Colonic mucosa (tissue), 4 donors: ENCODE results near the gene ZFAND2A. TPM values are rescaled to one million over a fixed set of nuclear protein-coding genes. Genes with fewer than 3 reads are reported as not detected.

Experiments used
- DNase-seq: peaks from one replicate; pipeline ENCODE4 v3.0.0-alpha.2; 2020
- H3K27ac ChIP-seq: fragments of 200-600 bp; one replicate; pipeline ENCODE4 v1.8.0; 2021
- H3K27me3 ChIP-seq: fragments of 200-600 bp; one replicate; pipeline ENCODE4 v1.8.0; 2021
- H3K36me3 ChIP-seq: fragments of 200-600 bp; one replicate; pipeline ENCODE4 v1.8.0; 2021
- H3K4me1 ChIP-seq: fragments of 200-600 bp; one replicate; pipeline ENCODE4 v1.8.0; 2021; ENCODE audit warnings: mild to moderate bottlenecking
- H3K4me3 ChIP-seq: fragments of 200-600 bp; one replicate; pipeline ENCODE4 v1.8.0; 2021
- H3K9ac ChIP-seq, 2 donors: one replicate each; pipeline ENCODE4 v1.7.0; 2013; ENCODE audit warnings: control low read depth in 2 of 2, low read depth in 2 of 2, low read length in 2 of 2
- H3K9me3 ChIP-seq: fragments of 200-600 bp; one replicate; pipeline ENCODE4 v1.8.0; 2021
- CTCF ChIP-seq: fragments of 200-600 bp; IDR thresholded peaks from one replicate; pipeline ENCODE4 v1.8.0; 2022; ENCODE audit warnings: antibody characterized with exemption, mild to moderate bottlenecking
- intact Hi-C: fragments of 100-400 bp; cut with DNase I; formaldehyde crosslinking; loops from one replicate; pipeline ENCODE4 v1.14.1; 2022
- total RNA-seq, 2 donors: library from RNA; stranded (reverse); fragmentation: NEBNext Ultra II Directional in 1 of 2; extraction: Animal tissue kit (Norgen Biotek cat#: 25700) in 1 of 2; gene quantifications; one replicate each; pipeline ENCODE4 v1.2.1, GENCODE V29; 2021
- donor health status: healthy.
- donor health status: DM: no; HTN: no; CAD: no.
- donor health status: DM: no; HTN: no; CAD: no.

ZFAND2A gene
- total RNA-seq, 2 donors from 2014 or later, result 26.2 to 38.7 TPM

DNA sequence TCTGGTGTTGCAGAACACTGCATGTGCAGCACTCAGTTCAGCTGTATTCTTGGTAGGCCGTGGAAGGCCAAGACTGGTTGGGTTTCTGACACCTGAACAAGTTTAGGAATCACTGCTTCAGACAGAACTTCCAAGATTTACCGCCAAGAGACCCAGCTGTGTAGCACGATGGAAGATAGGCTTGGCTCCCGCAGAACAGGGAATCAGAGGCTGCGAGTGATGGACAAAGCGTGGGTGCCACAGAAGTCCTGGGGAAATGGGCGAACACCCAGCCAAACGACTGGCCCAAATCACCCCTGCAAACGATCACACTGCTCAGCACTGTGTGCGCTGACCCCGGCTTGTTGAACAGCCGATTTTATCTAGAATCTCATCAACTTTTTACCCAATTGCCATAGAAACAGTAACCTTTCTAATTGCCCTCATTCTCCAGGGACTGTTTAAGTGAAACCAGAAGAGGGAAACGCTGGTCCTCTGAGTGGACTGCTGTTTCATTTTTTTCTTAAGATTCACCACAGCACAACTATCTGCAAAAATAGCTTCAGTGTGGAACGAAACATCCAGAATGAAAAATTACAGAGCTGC lies 17.9 kb downstream of the ZFAND2A start:
- no peak for DNase-seq
- H3K36me3 ChIP-seq, result no peaks in the 10 kb centered on the region
- H3K27me3 ChIP-seq, result no peaks in the 10 kb centered on the region
- no peak overlapping the region for H3K27ac ChIP-seq
- no peaks in the 10 kb centered on the region for H3K9me3 ChIP-seq
- H3K9ac ChIP-seq, result no peak overlapping the region
- H3K4me3 ChIP-seq, result no peak overlapping the region
- intact Hi-C loops, result no loop called here
- no peak for TF ChIP-seq CTCF
- H3K4me1 ChIP-seq, result peaks cover 6% of the 10 kb centered on the region

DNA sequence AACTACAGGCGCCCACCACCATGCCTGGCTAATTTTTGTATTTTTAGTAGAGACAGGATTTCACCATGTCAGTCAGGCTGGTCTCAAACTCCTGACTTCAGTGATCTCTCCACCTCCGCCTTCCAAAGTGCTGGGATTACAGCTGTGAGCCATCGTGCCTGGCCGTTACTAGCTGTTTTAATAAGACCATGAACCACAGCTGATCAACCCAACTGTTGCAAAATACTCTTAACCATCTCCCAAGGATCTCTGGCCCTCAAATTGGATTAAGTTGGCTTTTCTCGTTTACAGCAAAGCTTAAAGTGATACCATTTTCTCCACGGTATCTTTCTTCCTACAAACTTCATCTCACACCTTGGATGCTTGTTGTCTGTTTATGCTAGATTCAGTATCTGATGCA lies 18.3 kb downstream of the ZFAND2A start:
- intact Hi-C loops, result no loop called here

DNA sequence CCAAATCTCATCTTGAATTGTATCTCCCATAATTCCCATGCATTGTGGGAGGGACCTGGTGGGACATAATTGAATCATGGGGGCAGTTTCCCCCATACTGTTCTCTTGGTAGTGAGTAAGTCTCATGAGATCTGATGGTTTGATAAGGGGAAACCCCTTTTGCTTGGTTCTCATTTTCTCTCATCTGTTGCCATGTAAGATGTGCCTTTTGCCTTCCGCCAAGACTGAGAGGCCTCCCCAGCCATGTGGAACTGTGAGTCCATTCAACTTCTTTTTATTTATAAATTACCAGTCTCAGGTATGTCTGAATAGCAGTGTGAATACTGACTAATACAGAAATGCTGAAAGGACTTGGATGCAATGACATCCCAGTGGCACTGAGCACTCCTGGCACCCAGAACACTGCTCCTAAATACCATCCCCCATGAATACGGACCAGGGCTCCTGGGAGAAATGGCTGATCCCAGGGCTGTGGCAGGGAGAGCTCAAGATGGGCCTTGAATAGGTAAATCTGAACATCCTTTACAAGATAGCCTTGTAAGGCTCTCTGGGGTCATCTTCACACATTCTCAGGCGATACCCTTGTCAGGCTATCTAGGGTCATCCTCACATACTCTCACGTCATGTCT lies 19.4 kb downstream of the ZFAND2A start:
- no peaks in the 10 kb centered on the region for H3K9me3 ChIP-seq
- H3K36me3 ChIP-seq, result no peaks in the 10 kb centered on the region
- peaks cover 6% of the 10 kb centered on the region for H3K4me1 ChIP-seq
- H3K27me3 ChIP-seq, result no peaks in the 10 kb centered on the region
- intact Hi-C loops, result no loop called here
- no peak overlapping the region for H3K27ac ChIP-seq
- no peak overlapping the region for H3K9ac ChIP-seq
- H3K4me3 ChIP-seq, result no peak overlapping the region
- DNase-seq, result no peak
- no peak for TF ChIP-seq CTCF

More for the DNA sequence above, 18.3 kb downstream of the ZFAND2A start:
- H3K27ac ChIP-seq, result no peak overlapping the region
- no peak for DNase-seq
- H3K9me3 ChIP-seq, result no peaks in the 10 kb centered on the region
- peaks cover 6% of the 10 kb centered on the region for H3K4me1 ChIP-seq
- H3K4me3 ChIP-seq, result no peak overlapping the region
- H3K36me3 ChIP-seq, result no peaks in the 10 kb centered on the region
- no peak for TF ChIP-seq CTCF
- H3K9ac ChIP-seq, result no peak overlapping the region
- H3K27me3 ChIP-seq, result no peaks in the 10 kb centered on the region

DNA sequence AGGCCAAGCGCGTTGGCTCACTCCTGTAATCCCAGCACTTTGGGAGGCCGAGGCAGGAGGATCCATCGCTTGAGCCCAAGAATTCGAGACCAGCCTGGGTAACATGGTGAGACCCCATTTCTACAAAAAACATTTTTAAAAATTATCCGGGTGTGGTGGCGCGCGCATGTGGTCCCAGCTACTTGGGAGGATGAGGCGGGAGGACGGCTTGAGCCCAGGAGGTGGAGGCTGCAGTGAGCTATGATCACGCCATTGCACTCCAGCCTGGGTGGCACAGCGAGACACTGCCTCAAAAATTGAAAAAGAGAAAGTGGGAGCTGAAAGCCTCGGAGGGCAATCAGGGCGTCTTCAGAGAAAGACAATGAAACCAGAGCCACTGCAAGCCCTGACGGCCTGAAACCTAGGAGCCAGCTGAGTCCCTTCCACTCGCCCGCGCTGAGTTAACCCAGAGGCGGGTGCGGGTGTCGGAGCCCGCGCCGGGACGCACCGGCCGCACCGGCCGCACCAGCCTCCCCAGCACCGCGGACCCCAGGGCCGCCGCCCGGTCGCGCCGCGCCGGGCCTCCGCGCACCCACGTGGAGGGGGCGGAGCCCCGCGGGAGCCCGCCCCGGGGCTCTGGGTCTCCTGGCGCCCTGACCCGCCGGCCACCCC lies 22.4 kb downstream of the ZFAND2A start:
- H3K27ac ChIP-seq, result peak overlapping the region; percentile 59
- H3K4me1 ChIP-seq, result peaks cover 6% of the 10 kb centered on the region
- no peaks in the 10 kb centered on the region for H3K36me3 ChIP-seq
- no peak for DNase-seq
- no peaks in the 10 kb centered on the region for H3K27me3 ChIP-seq
- intact Hi-C loops, result no loop called here
- no peak for TF ChIP-seq CTCF
- H3K4me3 ChIP-seq, result peak overlapping the region; percentile 87
- no peaks in the 10 kb centered on the region for H3K9me3 ChIP-seq
- peak overlapping the region; percentile 34 to 69 for H3K9ac ChIP-seq

GRCh38 chr7:1136841-1137516 lies 23.0 kb downstream of the ZFAND2A start:
- DNase-seq, result no peak
- Histone ChIP-seq H3K27ac (no peak overlapping the region), H3K9ac (peak overlapping the region in 1 of 2 donors; percentile 34), H3K4me1 (peaks cover 6% of the 10 kb centered on the region), H3K36me3 (no peaks in the 10 kb centered on the region), H3K27me3 (no peaks in the 10 kb centered on the region), H3K9me3 (no peaks in the 10 kb centered on the region), H3K4me3 (peak overlapping the region; percentile 87)
- TF ChIP-seq CTCF, result no peak
- intact Hi-C loops, result no loop called here
